Fibroblast of the aortic adventitia (primary cell): ENCODE results near the gene SLC44A4. TPM values are rescaled to one million over a fixed set of nuclear protein-coding genes. Genes with fewer than 3 reads are reported as not detected.
A peak's percentile ranks its signal among the peaks of the same experiment; 100 is the strongest.
"Not testable (repeated sequence)": the region's sequence is repeated elsewhere in the genome, so short reads cannot be mapped to it uniquely, and the experiment has no call there.

Experiments
- DNase-seq: peaks from one replicate; pipeline ENCODE4 v3.0.0-alpha.2; 2010; ENCODE audit warnings: low read depth
- H3K4me3 ChIP-seq: 2 replicates; pipeline ENCODE4 v1.5.1; 2011; ENCODE audit warnings: low read depth, mild to moderate bottlenecking, control low read depth, low read length, moderate library complexity
- total RNA-seq: library from RNA; depleted of rRNA; stranded (reverse); fragments of >200 nt; gene quantifications from 2 replicates; pipeline ENCODE4 v1.2.3, GENCODE V29; 2012; ENCODE audit warnings: low replicate concordance
- TF ChIP-seq, protein P1 (sequence below): IDR thresholded peaks from 2 replicates; pipeline ENCODE4 v1.5.1; 2011; ENCODE audit warnings: mild to moderate bottlenecking, low read length, control low read depth, inconsistent platforms; ENCODE audit not compliant: insufficient read depth

The SLC44A4 gene
- total RNA-seq, 1 donor = 0.27 TPM

DNA sequence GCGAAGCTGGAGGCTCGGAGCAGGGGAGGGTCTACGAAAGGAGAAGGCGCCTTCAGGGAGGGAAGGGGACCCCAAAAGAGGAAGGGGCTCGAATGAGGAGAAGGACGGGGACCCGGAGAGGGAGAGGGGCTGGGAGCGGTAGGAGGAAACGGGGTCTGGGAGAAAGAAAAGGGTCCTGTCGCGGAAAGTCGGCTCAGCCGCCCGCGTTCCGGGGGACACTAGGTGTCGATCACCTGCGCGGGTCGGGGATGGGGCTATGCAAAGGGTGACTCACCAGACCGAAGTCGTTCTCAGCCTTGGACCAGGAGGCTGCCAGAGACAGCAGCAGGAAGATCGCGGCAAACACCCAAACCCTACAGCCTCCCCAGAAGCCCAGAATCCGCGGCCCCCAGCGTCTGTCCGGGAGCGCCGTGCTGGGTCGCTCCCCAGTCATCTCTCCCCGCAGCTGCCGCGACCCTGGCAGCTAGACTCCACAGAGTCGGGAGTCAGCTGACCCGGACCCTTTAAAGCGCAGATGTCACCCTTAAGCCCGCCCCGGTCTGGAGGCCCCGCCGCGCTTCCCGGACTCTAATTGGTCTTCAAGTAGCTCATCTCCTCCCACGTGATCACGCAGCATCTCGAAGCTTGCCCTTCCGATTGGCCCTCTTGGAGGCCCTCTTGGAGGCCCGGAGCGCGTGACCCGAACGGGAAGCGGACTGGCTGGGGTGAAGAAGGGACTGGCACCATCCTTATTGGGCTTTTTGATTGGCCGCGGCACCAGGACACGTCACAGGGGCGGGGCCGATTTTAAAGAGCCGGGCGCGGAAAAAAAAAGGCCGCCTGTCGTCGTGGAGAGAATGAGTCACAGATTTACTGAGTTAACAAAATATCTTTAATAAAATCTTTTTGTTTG, 16.2 kb downstream of the SLC44A4 start, which contains the start of gene NEU1:
NEU1 (minus strand) TSS at position 478 of the 892 bp plus-strand sequence; CDS start at position 433, 45 bp downstream.
- TF ChIP-seq, protein P1, sequence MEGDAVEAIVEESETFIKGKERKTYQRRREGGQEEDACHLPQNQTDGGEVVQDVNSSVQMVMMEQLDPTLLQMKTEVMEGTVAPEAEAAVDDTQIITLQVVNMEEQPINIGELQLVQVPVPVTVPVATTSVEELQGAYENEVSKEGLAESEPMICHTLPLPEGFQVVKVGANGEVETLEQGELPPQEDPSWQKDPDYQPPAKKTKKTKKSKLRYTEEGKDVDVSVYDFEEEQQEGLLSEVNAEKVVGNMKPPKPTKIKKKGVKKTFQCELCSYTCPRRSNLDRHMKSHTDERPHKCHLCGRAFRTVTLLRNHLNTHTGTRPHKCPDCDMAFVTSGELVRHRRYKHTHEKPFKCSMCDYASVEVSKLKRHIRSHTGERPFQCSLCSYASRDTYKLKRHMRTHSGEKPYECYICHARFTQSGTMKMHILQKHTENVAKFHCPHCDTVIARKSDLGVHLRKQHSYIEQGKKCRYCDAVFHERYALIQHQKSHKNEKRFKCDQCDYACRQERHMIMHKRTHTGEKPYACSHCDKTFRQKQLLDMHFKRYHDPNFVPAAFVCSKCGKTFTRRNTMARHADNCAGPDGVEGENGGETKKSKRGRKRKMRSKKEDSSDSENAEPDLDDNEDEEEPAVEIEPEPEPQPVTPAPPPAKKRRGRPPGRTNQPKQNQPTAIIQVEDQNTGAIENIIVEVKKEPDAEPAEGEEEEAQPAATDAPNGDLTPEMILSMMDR = no peak
- DNase-seq = peak; percentile 100

GRCh38 chr6:31861919-31862343, 16.9 kb downstream of the SLC44A4 start:
- peak; percentile 8 for DNase-seq
- H3K4me3 ChIP-seq = peak overlapping the region; percentile 96
- TF ChIP-seq, protein P1 = no peak

More for the DNA sequence above, 16.2 kb downstream of the SLC44A4 start, which contains the start of gene NEU1:
- peak within 1 kb of the TSS; percentile 96 for H3K4me3 ChIP-seq

- TF ChIP-seq, protein P1 = no peak
- DNase-seq = no peak
- H3K4me3 ChIP-seq = peak overlapping the region; percentile 1
Measured at GRCh38 chr6:31861150-31861549, 17.6 kb downstream of the SLC44A4 start.

DNA sequence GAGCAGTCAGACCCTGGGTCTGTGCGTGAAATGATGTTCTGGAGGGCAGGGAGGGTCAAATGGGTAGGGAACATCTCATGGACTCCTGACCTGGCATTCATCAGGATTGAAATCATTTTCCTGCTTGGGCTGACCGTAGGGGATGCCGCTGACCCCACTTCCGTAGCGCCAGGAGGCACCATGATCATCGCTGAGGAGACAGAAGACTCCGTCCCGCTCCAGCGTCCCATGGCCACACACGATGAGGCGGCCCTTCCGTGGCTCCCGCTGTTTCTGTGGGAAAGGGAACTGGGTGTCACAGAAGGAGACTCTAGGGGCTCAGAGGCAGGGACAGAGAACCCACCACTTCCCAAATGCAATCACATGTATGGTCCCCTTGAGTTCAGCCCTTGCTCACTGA, 18.4 kb downstream of the SLC44A4 start:
- no peak overlapping the region for H3K4me3 ChIP-seq
- TF ChIP-seq, protein P1 = no peak
- DNase-seq = no peak

- H3K4me3 ChIP-seq = no peak overlapping the region
- no peak for DNase-seq
- TF ChIP-seq, protein P1 = no peak
Measured at GRCh38 chr6:31859923-31860322, 18.9 kb downstream of the SLC44A4 start.

- no peak overlapping the region for H3K4me3 ChIP-seq
- DNase-seq = no peak
- TF ChIP-seq, protein P1 = no peak
Measured at GRCh38 chr6:31858707-31859106, 20.1 kb downstream of the SLC44A4 start.

GRCh38 chr6:31857774-31858173, 21.0 kb downstream of the SLC44A4 start:
- not testable (repeated sequence) for H3K4me3 ChIP-seq, DNase-seq

GRCh38 chr6:31851980-31852718, 26.6 kb downstream of the SLC44A4 start:
- not testable (repeated sequence) for DNase-seq, H3K4me3 ChIP-seq
